K562 (cell line): ENCODE data around the gene BRD3. TPM values are rescaled to one million over a fixed set of nuclear protein-coding genes. Genes with fewer than 3 reads are reported as not detected.

ENCODE experiments used
- ARID1B ChIP-seq: fragments of 450-650 bp; IDR thresholded peaks from 2 replicates; pipeline ENCODE4 v1.6.1; 2016; ENCODE audit warnings: antibody characterized with exemption, mild to moderate bottlenecking, inconsistent platforms
- CHCHD3 ChIP-seq: fragments of 250-450 bp; sonication (Bioruptor Pico); IDR thresholded peaks from 2 replicates; pipeline ENCODE4 v2.1.2; 2022; ENCODE audit warnings: mild to moderate bottlenecking
- HDAC6 ChIP-seq: IDR thresholded peaks from 2 replicates; pipeline ENCODE4 v1.6.1; 2012; ENCODE audit warnings: low read depth, mild to moderate bottlenecking, control low read depth, inconsistent platforms, low read length, moderate library complexity
- HMBOX1 ChIP-seq: sonication (generic); IDR thresholded peaks from 2 replicates; pipeline ENCODE4 v1.6.1; 2016
- PATZ1 ChIP-seq: fragments of 250-450 bp; sonication (Bioruptor Pico); IDR thresholded peaks from 2 replicates; pipeline ENCODE4 v1.5.0; 2020; ENCODE audit warnings: mild to moderate bottlenecking, borderline replicate concordance
- POLR2H ChIP-seq: IDR thresholded peaks from 2 replicates; pipeline ENCODE4 v1.6.1; 2016; ENCODE audit warnings: missing genetic modification characterization, low read depth, mild to moderate bottlenecking, control low read depth, missing compliant biosample characterization, moderate library complexity
- SFPQ ChIP-seq: fragments of 200-400 bp; formaldehyde crosslinking; IDR thresholded peaks from 2 replicates; pipeline ENCODE4 v1.6.1; 2017; ENCODE audit warnings: mild to moderate bottlenecking, low read depth, low read length, moderate library complexity
- SMAD2 ChIP-seq: fragments of 150-350 bp; IDR thresholded peaks from 2 replicates; pipeline ENCODE4 v1.6.1; 2014; ENCODE audit warnings: low read depth, mild to moderate bottlenecking, low read length
- SRF ChIP-seq, 2 experiments: fragments of 250-450, 450-650 bp in 1 of 2; sonication (Bioruptor Pico) in 1 of 2; sonication (generic) in 1 of 2; formaldehyde crosslinking; IDR thresholded peaks; 2 replicates each; pipeline versions ENCODE4 v1.5.0 to v1.5.1; 2020 to 2022; ENCODE audit warnings: mild to moderate bottlenecking in 1 of 2, missing genetic modification reagents in 1 of 2
- TCF7L2 ChIP-seq: fragments of 150-350 bp; IDR thresholded peaks from 2 replicates; pipeline ENCODE4 v1.6.1; 2016; ENCODE audit warnings: low read depth, mild to moderate bottlenecking, low read length, moderate library complexity
- USF2 ChIP-seq: sonication (generic); formaldehyde crosslinking; IDR thresholded peaks from 2 replicates; pipeline ENCODE4 v1.5.0; 2020; ENCODE audit warnings: missing genetic modification reagents
- ZBTB11 ChIP-seq, 3 experiments: fragments of 200-800 bp in 1 of 3; fragments of 250-450 bp in 1 of 3; fragments of 450-650 bp in 1 of 3; sonication (Bioruptor Pico) in 1 of 3; sonication (Bioruptor generic) in 1 of 3; formaldehyde crosslinking in 1 of 3; IDR thresholded peaks; 2 replicates each; pipeline versions ENCODE4 v1.6.1 to v1.8.0; 2016 to 2022; ENCODE audit warnings: mild to moderate bottlenecking in 2 of 3, missing genetic modification characterization in 2 of 3, missing compliant biosample characterization in 1 of 3, moderate library complexity in 1 of 3
- ZBTB34 ChIP-seq: fragments of 250-450 bp; sonication (Bioruptor Pico); IDR thresholded peaks from 2 replicates; pipeline ENCODE4 v1.8.0; 2021; ENCODE audit warnings: mild to moderate bottlenecking, moderate library complexity
- ZFPM2 ChIP-seq: fragments of 250-450 bp; sonication (Bioruptor Pico); IDR thresholded peaks from 2 replicates; pipeline ENCODE4 v1.5.1; 2022; ENCODE audit warnings: mild to moderate bottlenecking
- polyA plus RNA-seq, 8 experiments: library from polyadenylated mRNA; depleted of rRNA in 4 of 8; stranded (reverse) in 5 of 8; unstranded in 3 of 8; fragments of >200 nt; fragmentation: Nextera tagmentation in 2 of 8; fragmentation: Illumina TruSeq in 1 of 8; extraction: Ambion mirVana in 2 of 8; extraction: Trizol in 1 of 8; gene quantifications; 2 replicates each; pipeline versions ENCODE4 v1.2.1 to v1.2.3, GENCODE V29; 2011 to 2014; ENCODE audit warnings: inconsistent platforms in 1 of 8, missing spikeins in 1 of 8
- total RNA-seq, 7 experiments: library from RNA; depleted of rRNA in 6 of 7; stranded (reverse); fragments of >200 nt in 6 of 7; fragmentation: Illumina TruSeq in 2 of 7; extraction: Trizol in 2 of 7; gene quantifications; 2 replicates each; pipeline versions ENCODE4 v1.2.1 to v1.2.3, GENCODE V29; 2011 to 2021; ENCODE audit warnings: low replicate concordance in 1 of 7

The BRD3 gene
- total and polyA plus RNA-seq, 9 of the 15 experiments (the other 6 are each of a cell fraction or from before 2014, with no cell fraction given): 0.82 to 37.1 (median 4.2) TPM

GRCh38 chr9:134024828-134025605, 42.8 kb downstream of the BRD3 start, which contains the start of gene BRD3OS (continued):
- no peak for TF ChIP-seq SRF (CRISPR knock-in tag; IDR thresholded peaks at IDR 0.05)
- no peak for TF ChIP-seq SMAD2
- no peak for TF ChIP-seq HMBOX1
- TF ChIP-seq TCF7L2: no peak
- TF ChIP-seq ZBTB34 (CRISPR knock-in tag): no peak
- no peak for TF ChIP-seq CHCHD3
- TF ChIP-seq PATZ1 (CRISPR knock-in tag): no peak
- TF ChIP-seq HDAC6: no peak
- TF ChIP-seq POLR2H (tag): no peak
- no peak for TF ChIP-seq ZBTB11 (CRISPR knock-in tag; IDR thresholded peaks at IDR 0.05)
- TF ChIP-seq USF2 (CRISPR knock-in tag): no peak
- TF ChIP-seq ZFPM2 (CRISPR knock-in tag): no peak
- TF ChIP-seq SFPQ: no peak
- TF ChIP-seq ARID1B: 0 out of 2 replicates have a peak, but pooled peaks have one; percentile 31
